NT2/D1 (cell line): ENCODE measurements around the gene NT5C2.

Experiments
- DNase-seq: peaks from one replicate; pipeline ENCODE4 v3.0.0-alpha.2; 2011; ENCODE audit warnings: low read depth, low spot score
- H3K27me3 ChIP-seq: 2 replicates; pipeline ENCODE4 v1.6.0; 2011; ENCODE audit warnings: mild to moderate bottlenecking; ENCODE audit not compliant: insufficient read length, insufficient read depth
- H3K36me3 ChIP-seq: 2 replicates; pipeline ENCODE4 v1.6.1; 2011; ENCODE audit warnings: mild to moderate bottlenecking, low read length, mixed read lengths; ENCODE audit not compliant: insufficient read depth, insufficient read length
- H3K4me1 ChIP-seq: 2 replicates; pipeline ENCODE4 v1.5.1; 2011; ENCODE audit not compliant: insufficient read depth, insufficient read length
- H3K4me3 ChIP-seq: 2 replicates; pipeline ENCODE4 v1.5.1; 2011; ENCODE audit warnings: low read depth; ENCODE audit not compliant: insufficient read length
- H3K9ac ChIP-seq: 2 replicates; pipeline ENCODE4 v1.6.0; 2011; ENCODE audit warnings: low read depth; ENCODE audit not compliant: insufficient read length
- H3K9me3 ChIP-seq: 2 replicates; pipeline ENCODE4 v1.5.1; 2011; ENCODE audit warnings: mild to moderate bottlenecking, low read length; ENCODE audit not compliant: insufficient read depth
- SUZ12 ChIP-seq: IDR thresholded peaks from 2 replicates; pipeline ENCODE4 v1.6.1; 2011; ENCODE audit not compliant: insufficient read length, insufficient read depth; ENCODE audit errors: extremely low read depth
- YY1 ChIP-seq: IDR thresholded peaks from 2 replicates; pipeline ENCODE4 v1.6.1; 2011; ENCODE audit not compliant: insufficient read length, insufficient read depth
- ZNF274 ChIP-seq: IDR thresholded peaks from 2 replicates; pipeline ENCODE4 v1.6.1; 2011; ENCODE audit warnings: mild to moderate bottlenecking, low read depth, low read length

NT5C2 gene

DNA sequence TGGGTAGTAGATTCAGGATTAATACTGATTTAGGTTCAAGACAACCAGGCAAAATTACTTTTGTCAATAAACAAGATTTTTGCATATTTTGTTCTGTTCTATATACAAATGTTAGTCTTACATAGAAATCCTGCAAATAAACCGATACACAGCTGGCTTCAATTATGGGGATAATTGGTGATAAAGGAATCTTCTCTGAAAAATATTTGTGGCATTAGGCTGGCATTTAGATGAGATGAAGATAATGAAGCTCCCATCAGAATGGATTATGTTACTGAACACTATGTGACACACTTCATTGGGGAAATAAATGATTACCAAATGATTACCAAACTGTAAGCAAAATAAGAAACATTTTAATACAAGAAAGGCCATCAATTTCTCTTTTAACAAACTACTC, 65.8 kb downstream of the NT5C2 start:
- TF ChIP-seq SUZ12 (no peak), YY1 (no peak), ZNF274 (no peak)
- H3K27me3 ChIP-seq = no peaks in the 10 kb centered on the region
- DNase-seq = no peak
- no peak overlapping the region for H3K9ac ChIP-seq
- peaks cover 11% of the 10 kb centered on the region for H3K36me3 ChIP-seq
- no peak overlapping the region for H3K4me3 ChIP-seq
- H3K4me1 ChIP-seq = no peaks in the 10 kb centered on the region
- H3K9me3 ChIP-seq = peaks cover 12% of the 10 kb centered on the region; the same call in 1 of the 2 replicates

DNA sequence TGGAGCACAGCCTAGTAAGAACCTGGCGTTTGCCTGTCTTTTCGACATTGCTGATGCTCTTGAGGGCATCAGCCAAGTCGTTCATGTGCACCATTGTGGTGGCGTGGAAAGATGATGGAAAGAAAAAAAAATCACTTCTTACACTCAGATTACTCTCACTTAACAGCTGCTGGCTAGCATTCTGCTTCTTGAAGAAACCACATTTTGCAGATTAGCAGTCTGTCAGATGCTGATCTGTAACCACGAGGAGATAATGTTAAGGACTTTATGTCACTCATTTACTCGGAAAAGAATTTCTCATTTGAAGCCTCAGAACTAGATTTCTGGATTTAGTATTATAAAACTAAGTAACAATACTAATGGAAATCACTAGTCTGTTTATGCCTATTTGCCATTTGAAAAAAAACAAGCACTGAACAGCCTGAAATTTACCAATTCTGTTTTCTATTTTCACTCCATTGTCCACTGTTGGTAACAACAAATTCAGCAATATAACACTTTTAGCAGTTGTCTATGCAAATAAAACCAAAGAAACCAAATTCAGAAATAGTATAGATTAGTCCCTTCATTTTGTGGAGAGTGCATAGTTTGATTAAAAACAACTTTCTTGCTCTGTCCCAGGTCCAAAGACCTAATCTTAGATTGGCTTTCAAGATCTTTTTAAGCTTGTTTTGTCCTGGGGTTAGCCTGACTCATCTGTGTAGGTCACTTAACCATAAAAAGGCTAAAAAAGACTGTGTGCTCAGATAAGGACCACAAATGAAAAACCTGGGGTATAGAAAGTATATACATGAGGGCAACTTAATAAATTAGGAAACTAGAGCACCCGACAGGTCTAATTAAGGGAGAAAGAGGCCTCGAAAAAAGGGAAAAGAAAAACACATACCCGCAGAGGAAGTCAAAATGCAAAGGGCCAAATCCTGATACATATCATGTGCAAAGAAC, 67.5 kb downstream of the NT5C2 start:
- Histone ChIP-seq H3K9ac (no peak overlapping the region), H3K4me1 (no peaks in the 10 kb centered on the region), H3K27me3 (no peaks in the 10 kb centered on the region), H3K9me3 (0 out of 2 replicates have a peak, but pooled peaks cover under 1% of the 10 kb centered on the region), H3K36me3 (peaks cover 5% of the 10 kb centered on the region), H3K4me3 (no peak overlapping the region)
- DNase-seq = no peak
- TF ChIP-seq YY1 (no peak), SUZ12 (no peak), ZNF274 (no peak)

- no peaks in the 10 kb centered on the region for H3K9me3 ChIP-seq
- no peak overlapping the region for H3K9ac ChIP-seq
- H3K27me3 ChIP-seq = no peaks in the 10 kb centered on the region
- DNase-seq = no peak
- no peak overlapping the region for H3K4me3 ChIP-seq
- H3K4me1 ChIP-seq = no peaks in the 10 kb centered on the region
- peaks cover 5% of the 10 kb centered on the region for H3K36me3 ChIP-seq
- TF ChIP-seq YY1 (no peak), ZNF274 (no peak), SUZ12 (no peak)
Measured at GRCh38 chr10:103124420-103125096, 68.5 kb downstream of the NT5C2 start.

- Histone ChIP-seq H3K4me3 (no peak overlapping the region), H3K36me3 (peaks cover 5% of the 10 kb centered on the region), H3K4me1 (no peaks in the 10 kb centered on the region), H3K9ac (no peak overlapping the region), H3K27me3 (no peaks in the 10 kb centered on the region), H3K9me3 (no peaks in the 10 kb centered on the region)
- DNase-seq = no peak
- no peak for TF ChIP-seq ZNF274
- TF ChIP-seq SUZ12 = no peak
- no peak for TF ChIP-seq YY1
Measured at GRCh38 chr10:103123282-103124024, 69.6 kb downstream of the NT5C2 start.

DNA sequence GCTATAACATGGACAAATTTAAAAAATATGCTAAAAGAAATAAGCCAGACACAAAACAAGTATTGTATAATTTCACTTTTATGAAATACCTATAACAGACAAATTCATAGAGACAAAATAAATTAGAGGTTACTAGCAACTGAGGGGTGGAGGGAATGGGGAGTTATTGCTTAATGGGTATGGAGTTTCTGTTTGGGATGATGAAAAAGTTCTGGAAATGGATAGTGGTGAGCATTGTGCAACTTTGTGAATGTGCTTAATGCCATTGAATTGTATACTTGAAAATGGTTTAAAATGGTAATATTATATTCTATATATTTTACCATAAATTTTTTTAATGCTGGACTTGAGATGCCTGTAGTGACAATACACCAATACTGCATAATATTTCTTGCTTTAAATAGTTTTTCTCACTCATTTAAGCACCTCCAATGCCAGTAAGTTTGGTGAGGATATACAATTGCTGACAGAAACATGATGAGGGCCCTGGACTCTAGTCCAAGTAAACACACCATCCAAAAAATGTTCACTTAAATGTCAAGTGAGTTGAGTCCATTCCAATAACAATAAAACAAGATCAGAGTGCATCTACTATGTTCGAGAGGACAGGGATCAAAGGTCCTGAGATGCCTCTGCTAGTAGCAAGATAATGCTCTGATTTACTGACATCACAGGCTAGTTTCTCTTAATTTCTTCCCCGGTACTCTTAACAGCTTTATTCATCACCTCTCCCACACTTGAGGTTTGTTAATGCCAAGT, 71.9 kb downstream of the NT5C2 start:
- DNase-seq = no peak
- Histone ChIP-seq H3K36me3 (peaks cover 5% of the 10 kb centered on the region), H3K4me1 (no peaks in the 10 kb centered on the region), H3K4me3 (no peak overlapping the region), H3K9me3 (no peaks in the 10 kb centered on the region), H3K9ac (no peak overlapping the region), H3K27me3 (no peaks in the 10 kb centered on the region)
- TF ChIP-seq SUZ12 = no peak
- no peak for TF ChIP-seq YY1
- no peak for TF ChIP-seq ZNF274

DNA sequence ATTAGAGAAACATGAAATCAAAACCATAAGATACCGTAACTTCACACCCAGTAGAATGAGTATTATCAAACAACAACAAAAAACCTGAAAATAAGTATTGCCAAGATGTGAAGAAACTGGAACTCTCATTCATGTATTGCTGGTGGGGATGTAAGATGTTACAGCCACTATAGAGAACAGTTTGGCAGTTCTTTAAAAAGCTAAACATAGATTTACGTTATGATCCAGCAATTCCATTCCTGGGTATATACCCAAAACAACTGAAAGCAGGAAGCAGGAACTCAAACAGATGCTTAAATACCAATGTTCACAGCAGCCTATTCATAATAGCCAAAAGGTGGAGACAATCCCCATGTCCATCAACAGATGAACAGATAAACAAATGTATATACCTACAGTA, 72.5 kb downstream of the NT5C2 start:
- no peaks in the 10 kb centered on the region for H3K27me3 ChIP-seq
- no peak for DNase-seq
- peaks cover 5% of the 10 kb centered on the region for H3K36me3 ChIP-seq
- H3K4me1 ChIP-seq = no peaks in the 10 kb centered on the region
- no peak overlapping the region for H3K4me3 ChIP-seq
- H3K9ac ChIP-seq = no peak overlapping the region
- TF ChIP-seq YY1 (no peak), ZNF274 (no peak), SUZ12 (no peak)
- no peaks in the 10 kb centered on the region for H3K9me3 ChIP-seq

- H3K9ac ChIP-seq = no peak overlapping the region
- peaks cover 8% of the 10 kb centered on the region for H3K36me3 ChIP-seq
- no peaks in the 10 kb centered on the region for H3K4me1 ChIP-seq
- no peak for DNase-seq
- H3K4me3 ChIP-seq = no peak overlapping the region
- no peak for TF ChIP-seq SUZ12
- TF ChIP-seq ZNF274 = no peak
- TF ChIP-seq YY1 = no peak
- no peaks in the 10 kb centered on the region for H3K27me3 ChIP-seq
- H3K9me3 ChIP-seq = no peaks in the 10 kb centered on the region
Measured at GRCh38 chr10:103117247-103117646, 75.8 kb downstream of the NT5C2 start.
